HG03064 (cell line): ENCODE data around the gene TMEM256.

Experiments
- ATAC-seq: cut with Tn5 transposase; IDR thresholded peaks from one replicate; pipeline ENCODE4 v1.9.1; 2021; ENCODE audit warnings: low read depth; ENCODE audit not compliant: unreplicated experiment

The TMEM256 gene

GRCh38 chr17:7409716-7410115 is 5.8 kb upstream of the TMEM256 start:
- ATAC-seq = no peak

GRCh38 chr17:7408863-7409262 is 5.0 kb upstream of the TMEM256 start:
- ATAC-seq = no peak

- no peak for ATAC-seq
Observed at GRCh38 chr17:7408252-7408727, 4.4 kb upstream of the TMEM256 start.

- ATAC-seq = no peak
Observed at GRCh38 chr17:7407485-7408251, 3.8 kb upstream of the TMEM256 start, which contains the start of gene NLGN2. Gene NLGN2 (plus strand): TSS chr17:7407845. CDS start chr17:7408256, 411 bp downstream.

GRCh38 chr17:7407082-7407481 is 3.2 kb upstream of the TMEM256 start:
- no peak for ATAC-seq

DNA sequence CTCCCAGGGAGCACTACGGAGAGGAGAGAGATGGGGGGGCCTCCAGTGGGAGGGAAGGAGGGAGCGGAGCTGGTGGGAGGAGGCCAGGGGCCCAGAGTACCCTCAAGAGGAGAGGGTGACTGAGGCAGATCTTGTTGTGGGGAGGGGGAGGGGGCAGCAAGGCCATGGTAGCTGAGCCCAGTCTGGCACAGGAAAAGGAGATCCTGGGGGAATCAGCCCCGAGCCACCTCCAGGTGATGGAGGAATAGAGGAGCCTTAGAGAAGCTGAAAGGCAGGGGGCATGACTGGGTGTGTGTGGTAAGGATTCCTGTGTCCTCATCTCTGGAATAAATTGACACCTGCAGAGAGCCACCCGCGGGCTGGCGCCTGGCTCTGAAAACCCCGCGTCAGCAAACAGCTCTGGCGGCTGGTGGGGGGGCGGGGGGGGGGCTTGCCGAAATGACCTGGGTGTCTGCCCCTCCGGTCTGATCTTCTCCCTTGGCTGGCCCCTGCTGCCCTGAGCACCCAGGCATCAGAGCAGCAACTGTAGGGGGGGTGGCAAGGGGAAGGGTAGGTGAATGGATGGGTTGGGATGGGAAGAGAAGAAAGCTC is 2.4 kb upstream of the TMEM256 start:
- no peak for ATAC-seq

- ATAC-seq = no peak
Observed at GRCh38 chr17:7405350-7406234, 1.7 kb upstream of the TMEM256 start.

GRCh38 chr17:7404737-7405349 is 946 bp upstream of the TMEM256 start:
- ATAC-seq = peak; percentile 14

- ATAC-seq = no peak
Observed at GRCh38 chr17:7403727-7403976, 245 bp downstream of the TMEM256 start.

DNA sequence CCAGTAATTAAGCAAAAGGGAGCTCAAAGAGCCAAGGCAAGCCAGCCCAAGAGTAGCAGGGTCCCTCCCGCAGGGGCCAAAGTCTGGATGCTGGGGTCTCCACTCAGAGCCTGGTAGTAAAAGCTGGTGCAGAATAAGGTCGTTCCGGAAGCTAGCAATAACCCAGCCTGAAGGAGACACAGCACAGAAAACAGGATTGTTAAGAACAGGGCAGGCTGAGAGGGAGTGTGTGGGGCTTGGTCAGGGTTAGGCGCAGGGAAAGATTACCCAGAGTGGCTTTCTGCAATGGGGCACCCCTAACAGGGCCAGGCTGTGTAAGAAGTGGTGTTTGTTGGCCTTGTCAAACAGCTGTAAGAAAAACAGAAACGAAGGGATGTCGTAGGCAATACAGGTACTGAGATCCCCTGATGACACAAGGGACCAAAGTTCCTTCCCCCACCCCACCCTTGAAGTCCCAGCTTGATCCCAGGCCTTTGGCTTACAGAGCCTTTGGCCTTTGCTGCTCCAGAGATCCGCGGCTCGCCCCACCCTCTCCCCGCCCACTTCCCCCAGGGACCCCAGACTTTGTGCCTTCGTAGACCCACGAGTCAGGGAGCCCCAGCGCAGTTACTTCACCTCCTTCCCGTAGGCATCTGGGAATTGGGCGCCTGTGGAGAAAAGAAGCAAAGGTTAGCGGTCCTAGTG is 712 bp downstream of the TMEM256 start:
- ATAC-seq = no peak

GRCh38 chr17:7398612-7399011 is 5.3 kb downstream of the TMEM256 start:
- no peak for ATAC-seq

GRCh38 chr17:7396147-7396546 is 7.8 kb downstream of the TMEM256 start:
- ATAC-seq = no peak

DNA sequence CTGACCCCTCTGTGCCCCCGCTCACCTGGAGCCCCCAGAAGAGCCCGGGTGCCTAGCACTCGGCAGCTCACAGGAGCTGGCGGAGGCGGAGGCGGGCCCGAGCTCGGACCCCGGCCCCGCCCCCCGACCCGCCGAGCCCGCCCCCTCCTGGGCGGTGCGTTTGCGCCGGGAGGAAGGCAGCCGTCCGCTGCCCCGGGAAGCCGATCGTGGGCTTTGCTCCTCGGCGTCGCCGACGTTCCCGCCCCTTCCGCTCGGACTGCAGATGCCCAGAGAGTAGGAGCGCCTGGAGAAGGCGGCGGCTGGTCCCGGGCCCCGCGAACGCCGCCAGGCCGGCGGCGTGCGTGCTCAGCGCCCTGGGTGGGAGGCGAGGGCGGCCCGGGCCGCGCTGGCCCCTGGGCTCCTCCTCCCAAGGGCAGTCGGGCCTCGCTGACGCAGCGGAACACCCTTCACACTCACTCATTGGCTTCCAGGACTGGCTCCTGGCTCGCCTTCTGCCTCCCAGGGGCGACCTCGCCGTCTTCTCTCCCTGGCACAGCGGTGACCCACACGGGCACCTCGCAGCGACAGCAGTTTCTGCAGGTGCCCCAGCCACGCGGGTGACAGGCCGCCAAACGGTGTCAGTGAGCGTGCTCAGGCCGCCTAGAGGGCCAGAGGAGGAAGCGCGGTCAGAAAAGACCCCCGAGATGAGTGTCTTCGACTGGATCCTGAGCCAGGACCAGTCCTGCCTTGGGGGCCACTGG is 9.3 kb downstream of the TMEM256 start, which contains the start of gene PLSCR3:
PLSCR3 (minus strand) TSS at position 74 of the 740 bp plus-strand sequence. CDS start 415 bp downstream, outside the sequence.
- ATAC-seq = peak; percentile 66

DNA sequence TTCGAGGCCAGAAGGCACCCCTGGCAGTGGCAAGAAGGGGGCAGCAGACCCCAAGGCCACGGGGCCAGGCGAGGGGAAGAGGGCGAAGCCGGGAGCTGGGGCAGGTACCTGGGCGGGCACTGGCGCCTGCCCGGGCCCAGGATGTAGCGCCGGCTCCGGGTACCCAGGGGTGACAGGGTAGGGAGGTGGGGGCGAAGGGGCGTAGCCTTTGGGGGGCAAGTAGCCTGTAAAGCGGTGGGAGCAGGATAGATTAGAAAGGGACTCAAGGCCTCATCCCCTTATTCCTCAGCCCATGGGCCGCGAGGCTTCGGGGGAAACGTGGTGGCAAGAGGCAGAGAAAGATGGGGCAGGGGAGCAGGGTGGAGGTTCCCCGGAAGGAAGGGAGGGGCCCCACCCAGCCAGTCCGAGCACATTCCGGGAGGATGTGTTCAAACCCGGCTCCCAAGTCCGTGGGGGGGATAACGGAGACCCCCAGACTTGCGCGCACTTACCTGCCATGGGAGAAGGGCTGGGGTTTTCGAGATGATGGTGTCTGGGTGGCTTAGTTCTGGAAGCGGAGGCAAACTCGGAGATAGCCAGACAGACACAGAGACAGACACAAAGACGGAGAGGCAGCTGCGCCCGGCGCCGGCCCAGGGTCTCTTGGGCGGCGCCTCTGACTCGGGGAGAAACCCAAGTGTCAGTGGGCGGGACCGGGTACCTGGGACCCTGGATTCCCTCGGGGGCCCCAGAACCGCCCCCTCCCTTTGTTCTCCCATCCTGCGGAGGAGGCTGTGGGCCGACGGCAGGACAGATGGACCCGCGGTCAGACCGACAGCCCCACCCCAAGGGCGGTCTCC is 10.1 kb downstream of the TMEM256 start:
- peak; percentile 52 for ATAC-seq

DNA sequence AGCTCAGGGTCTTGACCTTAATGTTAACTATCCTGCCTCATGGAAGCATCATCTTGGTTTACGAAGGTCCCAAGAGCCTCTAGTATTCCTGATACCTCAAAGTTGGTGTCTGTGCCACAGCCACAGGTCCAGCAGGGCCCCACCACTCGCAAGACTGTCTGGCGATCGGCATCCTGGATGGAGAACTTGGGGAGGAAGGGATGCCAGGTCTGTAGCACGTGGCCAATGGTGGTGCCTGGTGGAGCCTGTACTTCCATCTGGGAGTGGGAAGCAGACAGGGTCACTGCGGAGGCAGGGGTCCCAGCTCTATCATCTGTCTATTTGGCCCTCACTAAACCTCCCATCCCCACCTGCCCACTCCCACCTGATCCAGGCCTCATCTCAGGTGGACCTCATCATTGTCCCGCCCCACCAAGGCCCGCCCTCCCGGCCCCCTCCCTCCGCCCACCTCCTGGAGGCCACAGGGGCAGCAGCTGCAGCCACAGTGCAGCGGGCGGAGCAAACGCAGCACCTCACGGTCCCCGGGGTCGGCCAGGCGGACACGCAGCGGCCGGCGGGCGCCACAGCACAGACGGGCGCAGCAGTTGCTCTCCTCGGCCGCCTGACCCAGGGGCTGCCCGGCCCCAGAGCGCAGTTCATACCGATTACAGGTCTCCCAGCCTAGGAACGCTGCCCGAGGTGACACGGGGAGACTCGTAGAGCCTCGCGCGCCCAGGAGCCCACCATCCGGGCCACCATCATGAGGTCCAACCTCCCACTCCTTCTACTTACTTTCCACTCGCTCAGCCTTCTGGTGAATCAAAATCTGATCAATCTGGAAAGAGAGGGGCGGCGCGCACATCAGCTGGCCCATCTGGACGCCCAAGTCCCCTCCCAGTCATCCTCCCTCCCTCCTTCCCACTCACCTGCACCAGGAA is 10.9 kb downstream of the TMEM256 start:
- no peak for ATAC-seq

DNA sequence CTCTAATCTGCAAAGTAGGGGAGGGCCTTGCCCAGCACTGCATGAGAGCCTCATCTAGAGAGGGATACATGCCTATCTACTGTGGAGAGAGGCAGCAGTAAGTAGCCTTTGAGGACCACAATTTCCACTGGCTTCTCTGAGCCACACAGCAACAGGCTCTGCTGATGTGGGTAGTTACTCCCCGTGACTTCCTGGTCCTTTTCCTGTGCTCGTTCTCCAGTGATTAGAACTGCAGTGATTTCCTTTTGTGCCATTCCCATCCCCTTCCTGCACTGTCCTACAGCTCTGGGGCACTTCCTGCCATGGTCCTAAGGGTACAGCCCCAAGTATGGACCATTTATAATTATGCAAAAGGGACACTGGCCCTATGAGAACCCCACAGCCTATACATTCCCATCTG is 12.6 kb downstream of the TMEM256 start:
- no peak for ATAC-seq
